A673 (cell line): ENCODE data around the gene SYT9. TPM values are rescaled to one million over a fixed set of nuclear protein-coding genes. Genes with fewer than 3 reads are reported as not detected.

ENCODE experiments used
- BruUV-seq: library from RNA; stranded (reverse); fragments of 400-500 nt; replicated peaks from 2 replicates; lab custom pipeline; 2021; lab: Mats Ljungman, UMichigan
- CTCF ChIA-PET: fragments of 300-600 bp; sonication (Branson Sonifier 250); formaldehyde crosslinking; loops from one replicate; lab custom pipeline; 2022; ENCODE audit warnings: antibody characterized with exemption; lab: Charles Lee
- POLR2A ChIA-PET: fragments of 300-600 bp; sonication (Branson Sonifier 250); formaldehyde crosslinking; loops from one replicate; lab custom pipeline; 2022; ENCODE audit warnings: antibody characterized with exemption; ENCODE audit not compliant: low non-redundant PET; lab: Charles Lee
- DNase-seq: peaks from one replicate; pipeline ENCODE4 v3.0.0-alpha.2; 2015; ENCODE audit warnings: low spot score
- H3K27ac ChIP-seq: fragments of 200-600 bp; sonication (generic); 2 replicates; pipeline ENCODE4 v1.5.1; 2016; ENCODE audit warnings: mixed run types, low read depth, mild to moderate bottlenecking, mixed read lengths, antibody characterized with exemption, low read length; ENCODE audit not compliant: poor library complexity, severe bottlenecking
- H3K27me3 ChIP-seq: fragments of 200-600 bp; sonication (generic); replicated peaks from 2 replicates; pipeline ENCODE4 v1.6.1; 2017; ENCODE audit warnings: mixed run types, low read depth, mild to moderate bottlenecking, mixed read lengths, antibody characterized with exemption, low read length; ENCODE audit not compliant: insufficient read depth, poor library complexity
- H3K36me3 ChIP-seq: fragments of 200-600 bp; sonication (generic); 2 replicates; pipeline ENCODE4 v1.6.1; 2016; ENCODE audit warnings: mixed run types, mild to moderate bottlenecking, mixed read lengths, antibody characterized with exemption, low read length; ENCODE audit not compliant: insufficient read depth, poor library complexity, severe bottlenecking
- H3K4me1 ChIP-seq: fragments of 200-600 bp; sonication (generic); 2 replicates; pipeline ENCODE4 v1.6.1; 2017; ENCODE audit warnings: mixed run types, mild to moderate bottlenecking, mixed read lengths, antibody characterized with exemption, low read length; ENCODE audit not compliant: insufficient read depth, poor library complexity, severe bottlenecking
- H3K4me3 ChIP-seq: fragments of 200-600 bp; sonication (generic); 2 replicates; pipeline ENCODE4 v1.5.1; 2016; ENCODE audit warnings: low read depth, mixed run types, mild to moderate bottlenecking, mixed read lengths, low read length; ENCODE audit not compliant: poor library complexity, severe bottlenecking
- H3K9me3 ChIP-seq: fragments of 200-600 bp; sonication (generic); 2 replicates; pipeline ENCODE4 v1.6.1; 2016; ENCODE audit warnings: mixed run types, low read depth, mild to moderate bottlenecking, mixed read lengths, antibody characterized with exemption, low read length; ENCODE audit not compliant: poor library complexity, severe bottlenecking
- CTCF ChIP-seq: fragments of 300-800, 200-600 bp; sonication (generic); conservative IDR thresholded peaks from 2 replicates; pipeline ENCODE4 v1.5.1; 2017; ENCODE audit warnings: low read depth, mild to moderate bottlenecking, antibody characterized with exemption, low read length, moderate library complexity, mixed read lengths
- EZH2 ChIP-seq: fragments of 200-600 bp; sonication (generic); IDR thresholded peaks from 2 replicates; pipeline ENCODE4 v1.6.1; 2017; ENCODE audit warnings: borderline replicate concordance, low read depth, mild to moderate bottlenecking, mixed read lengths, antibody characterized with exemption, low read length; ENCODE audit not compliant: poor library complexity, severe bottlenecking
- intact Hi-C: fragments of 100-400 bp; cut with micrococcal nuclease; formaldehyde crosslinking; loops from one replicate; pipeline ENCODE4 v1.10.0; 2022; ENCODE audit not compliant: unreplicated experiment
- total RNA-seq: library from RNA; stranded (reverse); gene quantifications from 2 replicates; pipeline ENCODE4 v1.2.3, GENCODE V29; 2021

Gene SYT9
- total RNA-seq, 1 experiment from 2014 or later = not detected

- Histone ChIP-seq H3K27me3 (peaks cover 10% of the 10 kb centered on the region), H3K4me3 (no peak overlapping the region), H3K27ac (no peak overlapping the region), H3K9me3 (no peaks in the 10 kb centered on the region), H3K4me1 (no peaks in the 10 kb centered on the region), H3K36me3 (no peaks in the 10 kb centered on the region)
- ChIA-PET POLR2A (no interaction called here), CTCF (no interaction called here)
- BruUV-seq = no TSS peak
- intact Hi-C loops = no loop called here
- DNase-seq = no peak
- no peak for TF ChIP-seq CTCF
- TF ChIP-seq EZH2 = no peak
These were observed 11.0 kb downstream of the SYT9 start for GRCh38 chr11:7262672-7263071.

GRCh38 chr11:7263842-7264241 lies 12.1 kb downstream of the SYT9 start:
- H3K36me3 ChIP-seq = no peaks in the 10 kb centered on the region
- H3K27ac ChIP-seq = no peak overlapping the region
- H3K4me3 ChIP-seq = no peak overlapping the region
- intact Hi-C loops = no loop called here
- ChIA-PET POLR2A (no interaction called here), CTCF (no interaction called here)
- H3K9me3 ChIP-seq = no peaks in the 10 kb centered on the region
- peaks cover 3% of the 10 kb centered on the region for H3K27me3 ChIP-seq
- TF ChIP-seq CTCF (no peak), EZH2 (no peak)
- no TSS peak for BruUV-seq
- H3K4me1 ChIP-seq = no peaks in the 10 kb centered on the region
- no peak for DNase-seq

GRCh38 chr11:7268758-7269157 lies 17.1 kb downstream of the SYT9 start:
- BruUV-seq = no TSS peak
- Histone ChIP-seq H3K27ac (no peak overlapping the region), H3K4me3 (no peak overlapping the region), H3K9me3 (no peaks in the 10 kb centered on the region), H3K27me3 (no peaks in the 10 kb centered on the region), H3K36me3 (no peaks in the 10 kb centered on the region), H3K4me1 (no peaks in the 10 kb centered on the region)
- peak; percentile 50 for DNase-seq
- no peak for TF ChIP-seq EZH2
- no peak for TF ChIP-seq CTCF
- CTCF ChIA-PET = no interaction called here
- POLR2A ChIA-PET = no interaction called here
- intact Hi-C loops = no loop called here
